HTERT RPE-1 (cell line): ENCODE measurements around the gene SAE1.

Experiments
- in situ Hi-C: fragments of 300-500 bp; cut with MboI; formaldehyde crosslinking; loops from 4 replicates; pipeline ENCODE4 v1.14.3; 2020; ENCODE audit warnings: low sequenced_read_pairs

Gene SAE1

DNA sequence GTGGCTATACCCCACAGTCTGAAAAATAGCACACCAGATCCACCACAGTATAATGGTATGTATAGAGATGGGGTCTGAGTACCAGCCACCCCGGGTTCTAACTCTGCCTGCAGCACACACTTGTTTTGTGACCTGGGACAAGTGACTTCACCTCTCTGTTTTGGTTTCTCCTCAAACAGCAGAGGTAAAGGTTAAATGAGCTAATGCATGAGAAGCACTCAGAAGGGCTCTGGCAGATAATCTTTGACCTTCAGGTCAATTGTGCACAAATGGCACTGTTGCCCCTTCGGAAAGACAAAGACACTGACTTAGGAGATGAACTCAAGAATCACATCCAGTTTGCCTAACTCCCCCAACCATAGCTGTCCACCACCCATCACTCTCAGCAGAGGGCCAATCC lies 24.8 kb upstream of the SAE1 start:
- in situ Hi-C loops, result no loop called here

DNA sequence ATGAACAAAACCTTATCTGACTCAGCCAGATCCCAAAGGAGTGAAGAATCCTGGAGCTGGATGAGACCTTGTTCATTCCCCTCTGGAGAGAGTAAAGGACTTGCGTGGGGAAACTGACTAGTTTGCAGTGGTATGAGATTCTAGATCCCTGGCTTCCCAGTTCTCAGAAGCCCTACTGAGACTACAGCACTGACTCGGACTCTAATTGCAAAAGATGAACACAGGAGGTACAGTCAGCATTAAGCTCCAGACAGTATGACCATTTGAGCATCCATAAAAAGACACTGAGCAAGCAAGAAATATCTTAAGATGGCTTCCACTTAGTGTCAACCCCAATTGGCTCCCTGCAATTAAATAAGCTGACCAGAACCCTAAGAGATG lies 23.8 kb upstream of the SAE1 start:
- in situ Hi-C loops, result no loop called here

DNA sequence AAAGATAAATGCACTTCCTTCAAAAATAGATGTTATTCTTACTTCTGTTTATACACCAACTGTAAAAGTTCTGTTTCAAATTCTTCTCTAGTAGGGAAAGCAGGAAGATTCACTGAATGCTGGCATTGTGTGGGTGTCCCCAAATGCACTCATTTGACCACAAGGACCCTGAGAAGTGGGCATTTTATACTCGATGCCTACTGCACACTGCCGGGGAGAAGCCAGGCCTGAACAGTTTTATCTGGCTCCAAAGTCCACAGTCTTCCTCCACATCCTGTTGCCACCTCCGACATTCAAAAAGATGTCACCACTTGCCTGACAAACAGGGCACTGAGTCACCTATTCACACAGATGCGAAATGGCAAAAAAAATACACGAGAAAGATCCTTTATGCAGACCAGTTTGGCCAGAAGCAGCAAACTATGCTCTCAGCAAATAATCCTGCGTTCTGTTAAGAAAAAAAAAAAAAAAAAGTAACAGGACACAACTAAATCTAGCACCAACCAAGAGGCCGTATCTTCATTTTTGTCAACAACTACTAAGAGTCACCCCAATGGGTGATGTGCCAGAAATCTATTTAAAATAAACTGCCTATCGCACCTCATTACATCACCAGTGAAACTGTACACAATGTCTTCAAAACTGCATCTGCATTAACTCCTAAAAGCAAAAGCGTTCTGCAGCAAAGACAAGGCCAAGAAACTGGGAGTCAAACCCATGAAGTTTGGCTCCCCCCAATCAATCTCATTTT lies 23.3 kb upstream of the SAE1 start:
- in situ Hi-C loops, result no loop called here

DNA sequence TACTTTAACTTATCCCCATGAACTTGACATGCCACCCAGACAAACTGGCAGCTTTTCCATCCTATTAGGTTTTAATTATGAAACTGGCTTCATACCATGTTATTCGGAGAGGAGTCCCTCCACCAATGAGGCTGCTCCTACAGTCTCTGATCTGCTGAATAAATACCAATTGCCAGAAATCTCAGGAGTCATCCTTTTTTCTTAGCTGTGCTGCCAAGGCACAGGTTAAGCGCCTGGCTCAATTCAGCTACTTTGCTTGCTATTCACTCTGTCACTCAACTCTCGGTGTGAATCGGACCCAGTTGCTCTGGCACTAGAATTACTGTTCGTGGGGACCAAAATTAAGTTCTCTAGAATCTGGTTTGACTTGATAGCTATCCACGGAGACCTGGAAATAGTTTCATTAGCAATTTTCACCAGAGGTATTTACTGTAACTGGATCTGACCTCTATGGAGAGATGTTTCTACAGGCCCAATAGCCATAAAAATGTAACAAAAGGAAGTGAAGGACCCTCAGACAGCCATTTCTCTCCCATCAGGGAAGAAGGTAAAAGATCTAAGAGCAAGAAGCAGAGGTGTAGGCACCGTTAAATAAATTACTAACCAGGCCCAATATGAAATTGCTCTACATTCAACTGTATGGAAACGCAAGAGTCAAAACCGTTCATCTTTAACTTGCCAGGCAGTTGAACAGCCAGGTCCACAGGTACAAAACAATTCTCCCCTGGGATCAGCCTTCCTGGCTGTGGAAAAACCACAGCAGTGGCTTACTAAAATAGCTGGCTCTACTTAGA lies 22.5 kb upstream of the SAE1 start:
- in situ Hi-C loops, result no loop called here

DNA sequence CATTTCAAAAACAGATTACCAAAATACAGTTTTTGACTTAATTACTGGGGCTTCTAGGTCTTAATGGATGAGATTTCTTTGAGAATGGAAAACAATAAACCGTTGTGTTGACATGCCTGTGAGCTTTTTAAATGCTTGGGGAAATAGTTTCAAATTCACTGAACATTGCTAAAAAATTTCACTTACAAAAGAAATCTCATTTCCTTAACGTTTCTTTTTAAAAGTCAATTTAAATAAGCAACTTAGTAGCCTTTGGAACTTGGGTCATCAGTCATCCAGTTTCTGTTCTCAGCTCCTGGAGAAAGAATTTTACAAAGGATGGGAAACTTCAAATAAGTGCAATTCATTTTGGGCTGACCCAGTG lies 21.5 kb upstream of the SAE1 start:
- in situ Hi-C loops, result no loop called here

DNA sequence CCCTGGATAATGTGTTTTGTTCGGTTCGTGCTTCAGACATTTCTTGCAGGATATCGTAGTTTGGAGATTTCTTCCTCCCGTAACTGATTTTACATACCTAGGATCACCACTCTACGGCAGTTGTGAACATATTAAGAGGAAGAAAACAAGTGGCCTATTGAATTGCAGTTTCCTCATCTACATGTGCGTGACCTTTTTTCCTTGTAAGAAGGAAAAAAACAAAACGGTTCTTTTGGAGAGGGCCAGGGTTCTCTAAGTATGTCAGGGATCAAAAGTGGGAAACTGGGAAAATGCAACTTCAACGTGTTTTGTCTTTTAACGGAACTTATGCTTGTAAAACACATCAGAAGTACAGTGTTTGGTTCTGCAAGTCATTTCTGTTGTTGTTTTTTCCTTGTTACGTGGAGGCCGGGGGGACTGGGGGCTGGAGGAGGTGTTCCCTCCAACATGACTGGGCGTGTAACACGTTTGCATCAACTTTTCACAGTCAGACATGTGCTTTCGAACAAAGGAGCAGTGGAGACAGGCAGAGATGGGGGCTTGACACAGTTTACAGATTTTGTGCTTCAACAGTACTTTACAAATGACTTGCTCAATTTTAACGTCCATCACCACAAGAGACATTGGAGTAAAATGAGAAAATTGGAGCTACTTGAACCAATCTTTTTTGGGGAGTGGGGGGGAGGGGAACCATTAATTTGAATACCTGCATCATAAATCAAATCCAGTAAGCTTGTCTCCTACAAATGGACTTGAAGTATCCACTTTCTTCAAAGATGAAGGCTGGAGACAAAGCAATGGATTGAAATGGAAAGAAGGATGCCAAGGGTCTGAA lies 20.9 kb upstream of the SAE1 start:
- in situ Hi-C loops, result no loop called here

DNA sequence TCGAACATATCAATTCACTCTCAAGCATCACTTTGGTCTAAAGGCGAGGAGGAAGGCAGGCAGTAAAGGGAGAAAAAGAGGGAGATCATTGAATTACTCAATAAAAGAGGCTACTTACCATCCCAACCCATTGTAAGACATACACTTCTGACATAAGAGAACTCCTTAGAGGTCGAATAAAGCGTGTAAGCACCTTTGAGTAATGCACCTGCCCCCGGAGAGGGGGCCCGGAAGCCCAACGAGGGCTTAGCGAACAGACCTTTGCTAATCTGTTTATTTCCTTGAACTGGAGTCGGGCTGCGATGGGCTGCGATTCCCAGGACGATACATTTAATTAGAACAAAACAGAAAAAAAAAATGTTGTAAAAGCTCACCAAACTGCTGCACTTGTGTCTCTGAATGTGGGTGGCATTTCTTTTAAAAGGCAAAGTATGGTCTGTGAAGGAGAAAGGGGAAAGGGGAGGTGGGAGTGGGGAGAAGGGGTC lies 20.1 kb upstream of the SAE1 start:
- in situ Hi-C loops, result no loop called here

DNA sequence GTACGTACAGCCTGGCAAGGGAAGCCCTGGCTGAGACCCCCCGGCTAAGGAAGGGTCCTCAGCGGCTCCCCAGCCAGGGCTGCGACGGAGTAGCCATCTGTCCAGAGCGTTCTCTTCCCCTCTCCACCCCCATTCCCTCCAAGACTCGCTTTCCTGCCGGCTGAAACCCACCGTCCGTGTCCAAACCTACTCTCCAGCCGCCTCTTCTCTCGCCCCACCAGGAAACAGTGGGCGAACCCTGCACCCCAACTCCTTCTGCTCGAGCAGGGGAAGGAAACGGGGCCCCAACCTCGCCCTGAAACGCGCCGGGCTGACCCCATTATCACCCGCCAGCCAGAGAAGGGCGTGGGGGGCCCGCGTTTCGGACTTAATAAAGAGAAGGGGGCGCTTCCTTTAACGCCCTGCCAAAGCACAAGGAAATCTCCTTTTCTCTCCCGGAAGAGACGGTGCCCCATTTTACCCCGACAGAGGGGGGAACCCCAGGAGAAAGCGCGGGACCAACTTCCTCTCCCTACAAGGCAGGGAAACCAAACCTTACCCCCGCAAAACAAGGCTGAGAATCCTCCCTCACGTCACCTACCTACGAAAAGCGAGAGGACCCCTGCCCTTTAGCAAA lies 19.5 kb upstream of the SAE1 start:
- in situ Hi-C loops, result no loop called here

DNA sequence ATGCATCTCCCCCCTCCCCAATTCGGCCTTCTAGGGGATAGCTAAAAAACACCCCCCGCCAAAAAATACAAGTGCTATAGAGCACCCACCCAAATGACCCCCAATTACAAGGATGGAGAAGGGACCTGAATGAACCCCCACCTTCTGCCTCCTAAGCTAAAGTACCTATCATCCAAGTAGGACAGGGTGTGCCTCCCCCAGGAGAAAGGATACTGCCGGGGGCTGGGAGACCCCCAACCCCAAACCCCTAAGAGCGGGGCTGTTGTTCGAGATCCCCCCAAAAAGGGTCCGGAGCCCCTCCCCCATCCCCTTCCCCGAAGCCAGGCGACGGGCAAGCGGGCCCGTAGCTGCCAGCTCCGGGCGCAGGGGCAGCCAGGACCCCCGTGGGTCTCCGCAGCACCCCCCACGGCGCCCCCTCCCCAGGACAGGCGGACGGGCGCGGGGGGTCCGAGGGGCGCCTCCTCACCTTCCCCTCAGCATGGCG lies 18.9 kb upstream of the SAE1 start:
- in situ Hi-C loops, result no loop called here

DNA sequence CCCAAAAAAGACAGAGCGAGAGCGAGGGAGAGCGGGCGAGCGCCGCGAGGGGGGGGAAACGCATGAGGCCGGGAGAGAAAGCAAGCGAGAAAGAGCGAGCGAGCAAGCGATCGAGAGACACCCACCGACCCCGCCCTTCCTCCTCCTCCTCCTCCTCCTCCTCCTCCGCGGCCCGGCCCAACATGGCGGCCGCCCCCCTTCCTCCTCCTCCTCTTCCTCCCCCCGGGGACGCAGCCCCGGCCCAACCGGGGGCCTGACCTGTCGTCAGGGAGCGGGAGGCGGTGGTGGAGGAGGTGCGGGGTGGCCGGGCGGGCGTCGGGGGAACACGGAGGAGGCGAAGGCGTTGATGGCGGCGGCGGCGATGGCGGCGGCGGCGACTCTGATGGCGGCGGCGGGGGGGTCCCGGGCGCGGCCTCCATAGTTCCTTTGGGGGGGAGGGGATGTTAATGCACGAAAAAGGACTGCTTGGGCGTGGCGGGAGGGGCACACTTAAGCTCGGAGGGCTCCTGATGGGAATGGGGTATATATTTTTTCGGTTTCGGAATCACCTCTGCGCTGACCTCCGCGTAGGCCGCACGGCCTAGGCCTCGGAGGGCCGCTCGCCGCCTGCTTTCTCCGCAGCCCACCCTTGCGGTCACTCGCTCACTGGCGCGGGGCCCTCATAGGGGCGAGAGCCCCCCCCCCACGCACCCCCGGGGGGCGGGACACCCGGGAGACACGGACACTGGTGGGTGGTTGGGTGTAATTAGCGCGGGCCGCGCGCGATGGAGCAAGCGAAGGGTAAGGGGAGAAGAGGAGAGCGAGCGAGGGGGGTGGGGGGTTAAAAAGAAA lies 18.3 kb upstream of the SAE1 start:
- in situ Hi-C loops, result no loop called here

DNA sequence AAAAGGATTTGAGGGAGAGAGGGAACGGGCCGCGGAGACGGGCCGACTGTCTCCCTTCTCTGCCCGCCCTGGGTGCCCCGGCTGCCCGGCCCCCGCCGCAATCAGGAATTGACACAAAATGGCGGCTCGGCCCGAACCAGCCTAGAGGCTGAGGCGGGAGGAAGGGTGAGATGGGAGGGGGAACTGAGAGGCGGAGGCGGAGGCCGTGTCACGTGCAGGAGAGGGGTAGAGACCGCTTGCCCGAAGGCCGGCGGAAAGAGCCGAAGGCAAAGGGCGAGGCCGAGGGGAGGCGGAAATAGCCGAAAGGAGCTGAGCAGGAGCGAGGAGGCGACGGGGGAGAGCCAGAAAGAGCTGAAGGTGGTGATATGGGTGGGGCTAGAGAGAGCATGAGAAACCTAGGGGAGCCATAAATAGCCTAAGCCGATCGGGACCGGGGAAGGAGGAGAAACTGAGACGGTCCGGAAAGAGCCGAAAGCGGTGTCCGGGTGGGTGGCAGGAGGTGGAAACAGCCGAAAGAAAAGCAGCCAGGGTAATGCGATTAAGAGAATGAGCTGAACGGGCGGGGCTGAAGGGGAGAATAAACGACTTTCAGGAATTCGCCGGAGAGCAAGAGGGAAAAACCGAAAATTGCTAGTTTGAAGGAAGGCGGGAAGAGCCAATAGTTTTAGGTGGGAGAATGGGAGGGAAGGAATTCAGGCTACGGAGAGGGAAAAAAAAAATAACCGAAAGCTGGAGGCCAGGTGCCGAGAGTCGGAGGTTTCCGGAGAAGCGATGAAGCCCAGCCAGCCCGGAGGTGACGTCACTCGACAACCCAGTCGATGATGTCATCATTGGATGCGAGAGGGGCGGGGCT lies 17.4 kb upstream of the SAE1 start, which contains the start of gene ZC3H4:
Gene ZC3H4 (minus strand): TSS at position 780 of the 853 bp plus-strand sequence. CDS start 1,192 bp downstream, outside the sequence.
- in situ Hi-C loops, result no loop called here

DNA sequence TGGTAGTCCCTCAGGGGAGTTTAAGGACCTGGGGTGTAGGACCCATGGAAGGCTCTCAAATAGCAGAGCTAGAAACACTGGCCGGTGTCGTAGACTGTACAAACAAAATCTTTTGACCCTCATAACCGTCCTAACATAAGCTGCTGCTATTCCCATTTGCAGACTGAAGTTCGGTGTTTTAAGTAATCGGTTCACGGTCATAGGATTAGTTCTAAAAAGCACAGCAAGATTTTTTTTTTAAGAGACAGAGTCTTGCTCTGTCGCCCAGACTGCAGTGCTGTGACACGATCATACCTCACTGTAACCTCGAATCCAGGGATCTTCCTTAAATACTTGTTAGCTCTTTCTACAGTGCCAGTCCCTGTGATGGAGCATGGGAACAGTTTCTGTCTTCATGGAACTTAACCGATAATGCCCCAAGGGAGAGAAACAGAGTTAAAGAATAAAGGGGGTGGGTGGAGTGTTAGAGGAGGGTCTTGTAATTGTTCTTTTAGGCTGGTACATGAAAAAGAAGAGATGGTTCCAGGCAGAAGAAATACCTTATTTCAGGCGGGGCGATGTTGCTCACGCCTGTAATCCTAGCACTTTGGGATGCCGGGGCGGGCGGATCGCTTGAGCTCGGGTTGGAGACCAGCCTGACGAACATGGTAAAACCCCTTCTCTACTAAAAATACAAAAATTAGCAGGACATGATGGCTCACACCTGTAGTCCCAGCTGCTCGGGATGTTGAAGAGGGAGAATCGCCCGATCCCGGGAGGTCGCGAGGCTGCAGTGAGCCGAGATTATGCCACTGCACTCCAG lies 16.6 kb upstream of the SAE1 start:
- in situ Hi-C loops, result no loop called here

DNA sequence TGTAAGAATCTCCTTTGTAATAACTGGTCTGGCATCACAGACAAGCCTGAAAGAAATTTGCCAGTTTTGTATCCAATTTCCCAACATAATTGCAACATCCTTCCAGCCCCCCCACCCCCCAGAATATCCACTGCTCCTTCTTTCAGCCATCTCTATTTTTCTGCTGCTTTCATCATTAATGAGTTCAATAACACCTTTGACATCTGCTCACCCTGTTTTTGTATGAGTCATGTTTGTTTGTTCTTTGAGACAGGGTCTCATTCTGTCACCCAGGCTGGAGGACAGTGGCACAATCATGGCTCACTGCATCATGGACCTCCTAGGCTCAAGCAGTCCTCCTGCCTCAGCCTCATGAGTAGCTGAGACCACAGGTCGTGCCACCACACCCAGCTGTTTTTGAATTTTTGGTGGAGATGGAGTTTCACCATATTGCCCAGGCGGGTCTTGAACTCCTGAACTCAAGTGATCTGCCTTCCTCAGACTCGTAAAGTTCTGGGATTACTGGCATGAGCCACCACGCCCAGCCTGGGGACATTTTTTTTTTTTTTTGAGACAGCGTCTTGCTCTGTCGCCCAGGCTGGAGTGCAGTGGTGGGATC lies 10.1 kb upstream of the SAE1 start:
- in situ Hi-C loops, result no loop called here

DNA sequence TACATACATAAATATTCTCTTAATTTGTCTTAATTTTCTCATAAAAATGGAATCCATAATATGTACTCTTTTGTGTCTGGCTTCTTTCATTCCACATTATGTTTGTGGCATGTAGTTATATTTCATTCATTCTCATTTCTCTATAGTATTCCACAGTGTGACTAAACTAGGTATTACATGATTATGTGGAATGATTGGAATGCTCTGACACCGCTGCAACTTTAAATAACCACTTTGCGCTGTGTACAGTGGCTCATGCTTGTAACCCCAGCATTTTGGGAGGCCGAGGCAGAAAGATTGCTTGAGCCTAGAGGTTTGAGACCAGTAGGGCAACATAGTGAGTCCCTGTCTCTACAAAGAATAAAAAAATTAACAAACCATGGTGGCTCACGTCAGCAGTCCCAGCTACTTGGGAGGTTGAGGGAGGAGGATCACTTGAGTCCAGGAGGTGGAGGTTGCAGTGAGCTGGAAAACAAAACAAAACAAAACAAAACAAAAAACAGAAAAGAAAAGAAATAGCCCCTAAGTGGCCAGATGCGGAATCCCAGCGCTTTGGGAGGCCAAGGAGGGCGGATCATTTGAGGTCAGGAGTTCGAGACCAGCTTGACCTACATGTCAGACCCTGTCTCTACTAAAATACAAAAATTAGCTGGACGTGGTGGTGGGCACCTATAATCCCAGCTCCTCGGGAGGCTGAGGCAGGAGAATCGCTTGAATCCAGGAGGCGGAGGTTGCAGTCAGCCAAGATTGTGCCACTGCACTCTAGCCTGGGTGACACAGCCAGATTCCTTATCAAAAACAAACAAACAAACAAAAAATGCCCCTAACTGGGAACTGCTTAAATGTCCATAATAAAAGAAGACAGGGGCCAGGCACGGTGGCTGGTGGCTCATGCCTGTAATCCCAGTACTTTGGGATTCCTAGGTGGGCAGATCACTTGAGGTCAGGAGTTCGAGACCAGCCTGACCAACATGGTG lies 8.0 kb upstream of the SAE1 start:
- in situ Hi-C loops, result no loop called here

DNA sequence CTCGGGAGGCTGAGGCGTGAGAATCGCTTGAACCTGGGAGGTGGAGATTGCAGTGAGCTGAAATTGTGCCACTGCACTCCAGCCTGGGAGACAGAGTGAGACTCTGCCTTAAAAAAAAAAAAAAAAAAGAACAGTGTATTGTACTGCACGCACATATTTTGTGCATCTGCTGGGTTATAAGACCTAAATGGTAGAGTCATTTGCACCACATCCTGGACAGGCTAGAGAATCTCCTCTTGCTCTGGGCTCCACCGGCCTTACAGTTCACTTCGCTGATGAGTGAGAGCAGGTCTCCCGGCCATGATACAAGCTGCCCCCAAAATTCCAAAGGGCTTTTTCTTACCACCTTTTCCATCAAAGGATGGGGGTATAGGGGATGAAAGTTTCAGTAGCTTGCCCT lies 7.2 kb upstream of the SAE1 start:
- in situ Hi-C loops, result no loop called here

DNA sequence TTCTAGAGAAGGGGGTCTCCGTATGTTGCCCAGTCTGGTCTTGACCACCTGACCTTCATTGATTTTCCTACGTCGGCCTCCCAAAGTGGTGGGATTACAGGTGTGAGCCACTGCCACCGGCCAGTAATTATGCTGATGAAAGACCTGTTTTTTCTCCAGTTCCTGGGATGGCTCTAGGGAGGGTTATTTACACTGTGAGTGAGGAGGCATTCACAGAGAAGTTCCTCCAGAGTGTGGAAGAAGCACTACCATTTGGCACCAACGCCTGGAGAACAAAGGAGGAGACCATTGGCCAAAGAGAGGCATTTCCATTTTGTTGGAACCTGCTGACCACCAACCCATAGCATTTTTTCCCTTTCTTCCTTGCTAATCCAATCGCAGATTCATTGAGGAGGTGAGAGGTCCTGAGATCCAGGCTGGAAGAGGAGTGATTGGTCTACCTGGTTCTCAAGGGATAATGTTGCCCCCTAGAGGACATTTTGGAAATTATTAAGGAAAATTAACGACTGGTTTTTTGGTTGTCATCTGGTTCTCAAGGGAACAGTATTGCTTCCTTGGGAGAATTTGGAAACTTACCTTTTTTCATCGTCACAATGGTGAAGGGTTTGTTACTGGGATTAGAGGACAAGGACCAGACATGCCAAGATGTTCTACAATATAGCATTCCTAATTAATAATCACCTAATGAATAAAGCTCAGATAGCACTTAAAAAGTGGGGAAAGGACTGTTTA lies 5.5 kb upstream of the SAE1 start:
- in situ Hi-C loops, result no loop called here
